ENCODE data around the gene PNPLA7. TPM values are rescaled to one million over a fixed set of nuclear protein-coding genes. Genes with fewer than 3 reads are reported as not detected.

PNPLA7 gene
- total and polyA plus RNA-seq, 10 of the 15 experiments (the other 5 are each of a cell fraction or from before 2014, with no cell fraction given) = 0.04 to 0.85 (median 0.19) TPM; not detected in 1

DNA sequence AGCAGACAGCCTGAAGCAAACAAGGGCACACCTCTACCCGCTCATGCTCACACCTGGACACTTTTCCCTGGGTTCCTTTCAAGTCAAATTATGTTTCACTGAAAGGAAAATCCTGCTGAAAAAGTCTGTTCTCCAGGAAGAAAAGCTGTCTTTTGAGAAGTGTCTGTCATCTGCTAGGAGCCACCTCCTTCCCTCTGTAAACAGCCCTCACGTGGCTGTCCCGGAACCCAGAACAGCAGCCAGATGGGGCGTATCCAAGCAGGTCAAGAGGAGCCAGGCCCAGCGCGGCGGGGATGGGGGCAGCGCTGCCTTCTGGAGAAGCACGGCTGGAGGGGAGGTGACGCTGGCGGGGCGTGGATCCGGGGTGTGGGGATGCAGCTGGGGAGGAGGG, at the start of gene PNPLA7 (continued):
- TF ChIP-seq, protein P1, sequence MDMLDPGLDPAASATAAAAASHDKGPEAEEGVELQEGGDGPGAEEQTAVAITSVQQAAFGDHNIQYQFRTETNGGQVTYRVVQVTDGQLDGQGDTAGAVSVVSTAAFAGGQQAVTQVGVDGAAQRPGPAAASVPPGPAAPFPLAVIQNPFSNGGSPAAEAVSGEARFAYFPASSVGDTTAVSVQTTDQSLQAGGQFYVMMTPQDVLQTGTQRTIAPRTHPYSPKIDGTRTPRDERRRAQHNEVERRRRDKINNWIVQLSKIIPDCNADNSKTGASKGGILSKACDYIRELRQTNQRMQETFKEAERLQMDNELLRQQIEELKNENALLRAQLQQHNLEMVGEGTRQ (IDR thresholded peaks at IDR 0.05; ENCODE audit: borderline replicate concordance, low read depth, low read length) = 0 out of 2 replicates have a peak, but pooled peaks have one; percentile 32
- TF ChIP-seq NFIC (IDR thresholded peaks at IDR 0.05; ENCODE audit: low read depth, low read length) (no peak), SIN3A (IDR thresholded peaks at IDR 0.05; ENCODE audit: low read depth, low read length) (0 out of 2 replicates have a peak, but pooled peaks have one; percentile 63), FOXK2 (IDR thresholded peaks at IDR 0.05) (peak; percentile 80), PAX5 (IDR thresholded peaks at IDR 0.05; ENCODE audit: borderline replicate concordance, low read depth, low read length) (no peak), MXI1 (IDR thresholded peaks at IDR 0.05; ENCODE audit: low read depth, low read length) (peak; percentile 81), CBX5 (IDR thresholded peaks at IDR 0.05; ENCODE audit: low read depth) (no peak)
- TF ChIP-seq, protein P2, sequence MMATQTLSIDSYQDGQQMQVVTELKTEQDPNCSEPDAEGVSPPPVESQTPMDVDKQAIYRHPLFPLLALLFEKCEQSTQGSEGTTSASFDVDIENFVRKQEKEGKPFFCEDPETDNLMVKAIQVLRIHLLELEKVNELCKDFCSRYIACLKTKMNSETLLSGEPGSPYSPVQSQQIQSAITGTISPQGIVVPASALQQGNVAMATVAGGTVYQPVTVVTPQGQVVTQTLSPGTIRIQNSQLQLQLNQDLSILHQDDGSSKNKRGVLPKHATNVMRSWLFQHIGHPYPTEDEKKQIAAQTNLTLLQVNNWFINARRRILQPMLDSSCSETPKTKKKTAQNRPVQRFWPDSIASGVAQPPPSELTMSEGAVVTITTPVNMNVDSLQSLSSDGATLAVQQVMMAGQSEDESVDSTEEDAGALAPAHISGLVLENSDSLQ (IDR thresholded peaks at IDR 0.05) = peak; percentile 85
- TF ChIP-seq, protein P3, sequence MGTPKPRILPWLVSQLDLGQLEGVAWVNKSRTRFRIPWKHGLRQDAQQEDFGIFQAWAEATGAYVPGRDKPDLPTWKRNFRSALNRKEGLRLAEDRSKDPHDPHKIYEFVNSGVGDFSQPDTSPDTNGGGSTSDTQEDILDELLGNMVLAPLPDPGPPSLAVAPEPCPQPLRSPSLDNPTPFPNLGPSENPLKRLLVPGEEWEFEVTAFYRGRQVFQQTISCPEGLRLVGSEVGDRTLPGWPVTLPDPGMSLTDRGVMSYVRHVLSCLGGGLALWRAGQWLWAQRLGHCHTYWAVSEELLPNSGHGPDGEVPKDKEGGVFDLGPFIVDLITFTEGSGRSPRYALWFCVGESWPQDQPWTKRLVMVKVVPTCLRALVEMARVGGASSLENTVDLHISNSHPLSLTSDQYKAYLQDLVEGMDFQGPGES (IDR thresholded peaks at IDR 0.05) = no peak

DNA sequence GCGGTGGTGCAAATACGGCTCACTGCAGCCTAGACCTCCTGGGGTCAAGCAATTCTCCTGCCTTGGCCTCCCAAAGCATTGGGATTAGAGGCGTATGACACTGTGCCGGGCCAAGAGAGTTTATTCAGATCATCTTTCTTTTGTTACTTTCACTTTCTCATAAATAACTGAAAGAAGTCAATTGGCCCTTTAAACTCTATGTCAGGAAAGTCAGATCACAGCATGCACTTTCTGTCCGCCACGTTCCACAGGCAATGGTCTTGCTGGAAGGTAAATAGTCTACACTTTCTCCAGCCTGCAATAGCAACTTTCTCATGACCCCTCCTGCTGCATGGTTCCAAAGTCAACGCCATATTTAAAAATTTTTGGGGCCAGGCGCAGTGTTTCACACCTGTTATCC, 48.7 kb upstream of the PNPLA7 start:
- ChIA-PET RAD21 (ENCODE audit: unreplicated experiment) (no interaction called here), CTCF (no interaction called here), SMC1A (ENCODE audit: uncharacterized antibody, unreplicated experiment) (interaction anchor here (0.6 kb wide), 1 partner anchor 363 kb away, joined by 3 read pairs; no protein-coding TSS in a partner anchor), POLR2A (no interaction called here)
- 66% methylated on average over 8 of the region's 8 CpGs for WGBS (ENCODE audit: insufficient coverage, insufficient replicate concordance, low lambda C conversion rate, missing lambda C conversion rate)
- Histone ChIP-seq H3K27ac (ENCODE audit: control insufficient read depth, insufficient read depth) (no peak overlapping the region), H3K9me3 (replicated peaks; ENCODE audit: control insufficient read depth, insufficient read depth, low read length) (no peaks in the 10 kb centered on the region), H4K20me1 (ENCODE audit: control insufficient read depth, insufficient read depth) (no peaks in the 10 kb centered on the region), H3K36me3 (ENCODE audit: control insufficient read depth in 2 of 2, insufficient read depth in 2 of 2, low read length in 1 of 2) (no peaks in the 10 kb centered on the region), H3K4me1 (ENCODE audit: control insufficient read depth, insufficient read depth, low read length) (no peaks in the 10 kb centered on the region), H3K9ac (ENCODE audit: control insufficient read depth, insufficient read depth, low read length) (no peak overlapping the region), H3K27me3 (replicated peaks in 1 of 2; ENCODE audit: control insufficient read depth in 2 of 2, insufficient read depth in 2 of 2, low read length in 1 of 2) (no peaks in the 10 kb centered on the region), H3K4me3 (no peak overlapping the region), H3K79me2 (ENCODE audit: control insufficient read depth, insufficient read depth, low read length) (no peaks in the 10 kb centered on the region), H3K4me2 (ENCODE audit: control insufficient read depth, insufficient read depth) (no peak overlapping the region), H2AFZ (ENCODE audit: control insufficient read depth, low read depth, low read length) (peak overlapping the region; percentile 7; the same call in 1 of the 2 replicates)
- BruUV-seq (replicated peaks) = no TSS peak
- intact Hi-C loops (cut with micrococcal nuclease; ENCODE audit: unreplicated experiment) = no loop called here
- ATAC-seq (no peak), FAIRE-seq (no peak), DNase-seq (ENCODE audit: low read depth, low spot score) (no peak)
- in situ Hi-C loops (cut with MboI) = no loop called here
- TF ChIP-seq, protein P3 (IDR thresholded peaks at IDR 0.05) = no peak
- TF ChIP-seq LARP7 (IDR thresholded peaks at IDR 0.05) = no peak
- no peak for TF ChIP-seq MEF2B (IDR thresholded peaks at IDR 0.05; ENCODE audit: partially characterized antibody, poor library complexity, severe bottlenecking)
- no peak for TF ChIP-seq CBX5 (IDR thresholded peaks at IDR 0.05; ENCODE audit: low read depth)
- TF ChIP-seq FOS (IDR thresholded peaks at IDR 0.05; ENCODE audit: borderline replicate concordance, extremely low read depth, insufficient read length) = no peak
- TF ChIP-seq SUZ12 (IDR thresholded peaks at IDR 0.05; ENCODE audit: unreplicated experiment) = no peak
- no peak for TF ChIP-seq BMI1 (IDR thresholded peaks at IDR 0.05; ENCODE audit: borderline replicate concordance)
- TF ChIP-seq, protein P4, sequence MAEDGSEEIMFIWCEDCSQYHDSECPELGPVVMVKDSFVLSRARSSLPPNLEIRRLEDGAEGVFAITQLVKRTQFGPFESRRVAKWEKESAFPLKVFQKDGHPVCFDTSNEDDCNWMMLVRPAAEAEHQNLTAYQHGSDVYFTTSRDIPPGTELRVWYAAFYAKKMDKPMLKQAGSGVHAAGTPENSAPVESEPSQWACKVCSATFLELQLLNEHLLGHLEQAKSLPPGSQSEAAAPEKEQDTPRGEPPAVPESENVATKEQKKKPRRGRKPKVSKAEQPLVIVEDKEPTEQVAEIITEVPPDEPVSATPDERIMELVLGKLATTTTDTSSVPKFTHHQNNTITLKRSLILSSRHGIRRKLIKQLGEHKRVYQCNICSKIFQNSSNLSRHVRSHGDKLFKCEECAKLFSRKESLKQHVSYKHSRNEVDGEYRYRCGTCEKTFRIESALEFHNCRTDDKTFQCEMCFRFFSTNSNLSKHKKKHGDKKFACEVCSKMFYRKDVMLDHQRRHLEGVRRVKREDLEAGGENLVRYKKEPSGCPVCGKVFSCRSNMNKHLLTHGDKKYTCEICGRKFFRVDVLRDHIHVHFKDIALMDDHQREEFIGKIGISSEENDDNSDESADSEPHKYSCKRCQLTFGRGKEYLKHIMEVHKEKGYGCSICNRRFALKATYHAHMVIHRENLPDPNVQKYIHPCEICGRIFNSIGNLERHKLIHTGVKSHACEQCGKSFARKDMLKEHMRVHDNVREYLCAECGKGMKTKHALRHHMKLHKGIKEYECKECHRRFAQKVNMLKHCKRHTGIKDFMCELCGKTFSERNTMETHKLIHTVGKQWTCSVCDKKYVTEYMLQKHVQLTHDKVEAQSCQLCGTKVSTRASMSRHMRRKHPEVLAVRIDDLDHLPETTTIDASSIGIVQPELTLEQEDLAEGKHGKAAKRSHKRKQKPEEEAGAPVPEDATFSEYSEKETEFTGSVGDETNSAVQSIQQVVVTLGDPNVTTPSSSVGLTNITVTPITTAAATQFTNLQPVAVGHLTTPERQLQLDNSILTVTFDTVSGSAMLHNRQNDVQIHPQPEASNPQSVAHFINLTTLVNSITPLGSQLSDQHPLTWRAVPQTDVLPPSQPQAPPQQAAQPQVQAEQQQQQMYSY (CRISPR knock-in tag; IDR thresholded peaks at IDR 0.05) = no peak
- TF ChIP-seq BCL11A (IDR thresholded peaks at IDR 0.05; ENCODE audit: low read depth, low read length) = no peak

All from GM12878 (cell line).